ENCODE measurements around the gene OLFM2.
"Not testable (repeated sequence)": the region's sequence is repeated elsewhere in the genome, so short reads cannot be mapped to it uniquely, and the experiment has no call there.

DNA sequence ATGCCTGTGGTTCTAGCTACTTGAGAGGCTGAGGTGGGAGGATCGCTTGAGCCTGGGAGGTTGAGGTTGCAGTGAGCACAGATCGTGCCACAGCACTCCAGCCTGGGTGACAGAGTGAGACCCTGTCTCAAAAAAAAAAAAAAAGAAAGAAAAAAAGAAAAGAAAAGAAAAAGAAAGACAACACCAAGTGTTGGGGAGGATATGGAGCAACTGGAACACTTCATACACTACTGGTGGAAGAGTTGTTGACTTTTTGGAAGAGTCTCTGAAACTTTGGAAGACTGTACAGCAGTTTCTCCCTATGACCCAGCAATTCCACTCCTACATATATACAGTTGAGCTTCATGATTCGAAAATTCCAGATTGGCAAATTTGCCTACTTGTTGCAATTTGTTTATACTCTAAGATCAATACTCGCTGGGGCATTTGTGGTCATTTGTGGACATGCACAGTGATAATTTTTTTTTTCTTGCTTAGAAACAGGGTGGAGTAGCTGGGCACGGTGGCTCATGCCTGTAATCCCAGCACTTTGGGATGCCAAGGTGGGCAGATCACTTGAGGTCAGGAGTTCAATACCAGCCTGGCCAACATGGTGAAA lies 13.4 kb downstream of the OLFM2 start:
- TF ChIP-seq CTCF, POLR2A (IDR thresholded peaks at IDR 0.05): not testable (repeated sequence)
